CD4-positive, alpha-beta T cell treated with Interferon alpha-2 for 1 hour (primary cell): ENCODE data around the gene ZNF816.
"Not testable (repeated sequence)": the region's sequence is repeated elsewhere in the genome, so short reads cannot be mapped to it uniquely, and the experiment has no call there.

ENCODE experiments used
- DNase-seq, 2 donors: peaks; one replicate each; pipeline ENCODE4 v3.0.0-alpha.2; 2020 to 2022

The ZNF816 gene

DNA sequence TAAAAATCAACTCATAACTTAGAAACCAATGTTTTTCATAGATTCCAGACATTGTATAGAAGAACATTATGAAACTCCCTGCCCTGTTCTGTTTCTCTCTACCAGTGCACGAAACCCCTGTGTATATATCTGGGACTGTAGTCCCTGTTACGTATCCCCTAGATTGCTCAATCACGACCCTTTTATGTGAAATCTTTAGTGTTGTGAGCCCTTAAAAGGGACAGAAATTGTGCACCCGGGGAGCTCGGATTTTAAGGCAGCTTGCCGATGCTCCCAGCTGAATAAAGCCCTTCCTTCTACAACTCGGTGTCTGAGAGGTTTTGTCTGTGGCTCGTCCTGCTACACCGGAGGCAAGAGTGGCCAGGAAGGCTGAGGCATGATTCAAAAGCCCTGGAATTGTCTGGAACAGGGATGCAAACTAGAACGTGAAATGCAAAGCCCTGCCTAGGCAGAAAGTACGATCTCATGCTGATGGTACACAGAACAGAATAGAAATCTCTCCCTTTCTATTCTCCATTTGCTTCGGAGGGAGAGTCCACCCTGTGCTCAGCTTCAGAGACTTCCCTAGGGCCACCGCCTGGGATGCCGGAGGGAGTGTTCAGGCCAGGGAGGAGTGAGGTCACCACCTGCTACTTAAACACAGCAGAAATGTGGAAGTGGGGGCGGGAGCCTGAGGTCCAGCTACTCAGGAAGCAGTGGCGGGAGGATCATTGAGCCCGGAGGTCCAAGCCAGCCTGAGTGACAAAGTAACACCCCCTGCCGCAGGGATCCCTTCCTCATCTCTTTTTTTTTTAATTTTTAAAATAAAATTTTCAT is 38.7 kb downstream of the ZNF816 start:
- peak in 1 of 2 donors; percentile 26 for DNase-seq

GRCh38 chr19:52922841-52923777 is 39.6 kb downstream of the ZNF816 start, which contains the start of gene ZNF888:
Gene ZNF888, minus strand, starts transcription at chr19:52923428. Its CDS starts 5,555 bp downstream, at chr19:52917873.
- DNase-seq = peak; percentile 87 to 92

DNA sequence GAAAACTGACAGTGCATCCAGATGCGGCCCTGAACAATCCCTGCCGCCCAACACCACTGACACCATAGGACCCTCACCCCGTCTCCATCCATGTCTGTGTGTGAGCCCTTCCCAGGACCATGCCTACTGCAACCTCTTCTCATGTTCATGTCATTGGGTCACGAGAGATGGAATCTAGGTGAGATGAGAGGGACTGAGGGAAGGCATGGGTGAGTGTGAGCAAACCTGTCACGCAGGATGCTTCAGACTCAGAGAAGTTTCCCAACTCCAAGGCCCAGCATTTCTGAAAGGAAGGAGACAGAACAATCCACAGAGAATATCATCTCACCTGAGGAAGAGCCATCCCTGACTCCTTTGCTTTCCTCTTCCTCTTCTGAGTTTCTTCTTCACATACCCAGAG is 45.1 kb downstream of the ZNF816 start:
- DNase-seq = no peak

GRCh38 chr19:52910648-52911047 is 52.0 kb downstream of the ZNF816 start:
- DNase-seq = no peak

GRCh38 chr19:52904052-52904780 is 58.5 kb downstream of the ZNF816 start:
- not testable (repeated sequence) for DNase-seq

DNA sequence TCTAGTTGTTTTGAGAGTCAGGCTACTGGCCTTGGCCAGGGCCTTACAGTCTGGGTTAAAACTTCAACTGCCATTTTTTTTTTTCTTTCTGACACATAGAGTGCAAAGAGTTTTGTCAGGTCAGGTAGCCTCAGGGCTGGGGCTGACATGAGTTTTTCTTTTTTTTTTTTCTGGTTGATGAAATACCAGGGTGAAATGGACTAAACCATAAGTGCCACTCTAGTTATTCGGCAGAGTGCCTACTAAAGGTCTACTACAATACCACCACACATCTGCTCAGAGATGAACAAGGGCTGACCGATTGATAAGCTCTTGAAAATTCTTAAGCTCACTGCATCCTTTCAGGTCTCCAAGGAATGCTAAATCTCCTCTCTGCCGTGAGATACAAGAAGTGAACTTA is 60.8 kb downstream of the ZNF816 start:
- no peak for DNase-seq
